ENCODE measurements around the gene DCPS.
"Not testable (repeated sequence)": the region's sequence is repeated elsewhere in the genome, so short reads cannot be mapped to it uniquely, and the experiment has no call there.

The DCPS gene

DNA sequence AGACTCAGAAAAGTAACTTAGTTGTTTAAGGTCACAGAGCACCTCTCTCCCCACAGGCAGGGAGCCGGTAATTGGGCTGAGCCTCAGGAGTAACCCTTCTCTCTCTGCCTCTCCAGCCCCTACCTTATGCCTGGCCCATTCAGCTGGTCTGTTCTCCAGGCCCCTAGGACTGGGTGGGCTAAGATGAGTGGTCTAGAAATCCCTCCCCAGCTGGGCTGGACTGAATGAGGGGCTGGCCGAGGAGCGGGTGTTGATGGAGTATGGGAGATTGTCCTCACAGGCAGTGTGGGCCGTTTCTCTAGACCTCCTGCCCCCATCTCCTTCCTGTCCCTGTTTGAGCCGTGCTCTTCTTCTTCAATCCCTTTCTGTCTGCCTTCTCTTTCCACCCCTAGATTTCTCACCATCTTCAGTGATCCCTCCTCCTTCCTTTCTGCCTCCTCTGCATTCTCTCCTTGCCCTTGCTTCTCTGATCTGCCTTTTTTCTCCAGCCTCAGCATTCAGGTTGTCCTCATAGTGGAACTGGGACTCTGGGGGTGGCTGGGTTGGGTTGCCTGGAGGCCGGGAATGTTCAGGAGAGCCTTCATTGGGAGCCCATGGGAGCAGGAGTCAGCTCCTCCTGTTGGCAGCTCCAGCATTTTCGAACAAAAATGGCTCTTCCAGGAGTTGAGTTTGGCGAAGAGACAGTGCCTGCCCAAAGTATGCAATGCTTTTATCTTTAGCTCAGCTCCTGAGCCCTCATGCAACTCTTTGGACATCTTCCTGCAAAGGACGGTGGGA lies 59.2 kb downstream of the DCPS start:
- DNase-seq = no peak

DNA sequence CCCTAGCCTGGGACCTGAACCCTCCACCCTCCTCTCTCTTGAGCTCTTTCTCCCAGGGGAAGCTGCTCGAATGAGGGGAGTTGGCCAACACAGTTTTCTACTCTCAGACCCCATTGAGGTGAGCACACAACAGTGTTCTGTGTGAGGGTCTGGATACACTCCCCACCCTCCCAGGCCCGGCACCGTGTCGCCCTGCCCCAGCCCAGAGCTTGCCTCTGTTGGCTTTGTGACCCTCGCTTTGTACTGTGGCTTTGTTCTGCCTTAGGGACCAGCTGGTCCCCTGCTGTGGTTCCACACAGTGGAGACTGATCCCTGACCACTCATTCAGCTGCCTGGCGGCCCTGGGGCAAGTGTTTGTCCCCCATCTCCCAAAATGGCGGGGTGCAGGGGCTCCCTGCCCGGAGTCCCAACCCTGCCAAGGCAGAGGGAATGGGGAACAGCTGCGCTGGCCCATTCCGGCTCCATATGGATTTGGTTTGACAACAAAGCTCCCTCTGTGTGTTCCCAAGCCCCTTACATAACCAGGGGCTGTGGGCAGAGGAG lies 59.9 kb downstream of the DCPS start:
- no peak for DNase-seq

DNA sequence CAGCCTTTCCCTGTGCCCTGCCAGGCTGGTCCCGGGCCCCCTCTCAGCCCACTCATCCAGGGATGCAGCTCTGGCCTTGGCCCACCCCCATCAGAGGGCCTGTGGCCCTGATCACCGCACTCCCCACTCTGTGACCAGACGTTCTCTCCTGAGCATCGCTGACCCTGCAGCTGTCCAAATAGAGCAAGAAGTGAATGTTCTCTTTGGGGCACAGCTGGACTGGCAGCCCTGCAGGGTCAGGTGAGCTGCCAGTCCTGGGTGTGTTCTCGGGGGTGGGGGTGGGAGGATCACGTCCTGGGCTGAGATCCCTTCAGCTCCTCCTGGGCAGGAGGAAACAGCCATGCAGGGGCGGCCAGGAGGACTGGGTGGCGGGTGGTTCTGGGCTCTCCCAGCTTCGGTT lies 60.9 kb downstream of the DCPS start:
- not testable (repeated sequence) for DNase-seq

DNA sequence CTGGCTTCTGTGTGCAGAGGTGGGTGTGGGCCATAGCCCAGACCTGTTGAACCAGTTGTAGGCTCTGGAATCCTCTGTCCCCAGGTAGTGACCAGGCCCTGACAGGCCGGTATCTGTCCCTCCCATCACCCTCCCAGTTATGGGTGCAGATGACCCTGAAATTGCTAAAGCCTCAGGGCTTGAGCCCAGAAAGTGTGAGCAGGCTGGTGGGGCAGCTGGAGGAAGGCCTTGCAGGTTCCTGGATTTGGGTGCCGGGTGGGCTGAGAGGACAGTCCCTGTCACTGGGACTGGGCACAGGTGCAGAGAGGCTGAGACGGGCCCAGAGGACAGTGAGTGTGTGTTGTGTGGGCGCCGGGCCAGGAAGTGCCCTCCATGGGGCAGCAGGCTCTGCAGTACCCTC lies 61.6 kb downstream of the DCPS start:
- DNase-seq = not testable (repeated sequence)

DNA sequence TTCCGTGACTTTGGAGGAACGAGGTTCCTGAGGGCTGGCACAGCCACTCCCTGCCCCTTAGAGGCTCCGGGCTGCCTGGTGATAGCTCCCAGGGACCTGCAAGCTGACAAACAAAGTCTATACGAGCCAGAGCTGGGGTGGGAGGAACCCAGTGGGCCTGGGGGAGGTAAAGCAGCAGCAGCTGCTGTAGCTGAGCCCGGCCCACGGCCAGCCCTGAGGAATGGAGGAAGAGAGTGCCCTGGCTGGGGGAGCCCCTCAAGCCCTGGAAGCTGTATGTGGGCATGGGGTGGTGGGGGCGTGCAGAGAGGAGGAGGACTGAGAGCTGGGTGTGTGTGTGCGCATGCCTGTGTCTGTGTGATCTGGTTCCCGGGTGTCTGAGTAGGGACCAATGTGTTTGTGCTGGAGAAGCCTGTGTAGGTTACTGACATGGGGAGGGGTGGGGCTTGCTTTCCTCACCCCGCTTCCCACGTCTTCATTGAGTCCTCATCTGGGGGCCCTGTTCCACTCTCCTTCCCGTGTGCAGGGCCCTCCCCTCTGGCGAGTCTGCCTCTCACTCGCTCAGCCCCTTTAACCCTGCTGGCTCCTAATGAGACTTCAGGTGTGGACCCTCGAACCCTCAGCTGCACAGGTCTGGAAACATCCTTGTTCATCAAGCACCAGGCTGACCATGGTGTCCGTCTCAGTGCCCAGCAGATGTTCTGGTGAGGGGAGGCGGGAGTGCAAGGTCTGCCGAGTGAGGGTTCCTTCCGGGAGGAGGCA lies 62.4 kb downstream of the DCPS start:
- no peak for DNase-seq

DNA sequence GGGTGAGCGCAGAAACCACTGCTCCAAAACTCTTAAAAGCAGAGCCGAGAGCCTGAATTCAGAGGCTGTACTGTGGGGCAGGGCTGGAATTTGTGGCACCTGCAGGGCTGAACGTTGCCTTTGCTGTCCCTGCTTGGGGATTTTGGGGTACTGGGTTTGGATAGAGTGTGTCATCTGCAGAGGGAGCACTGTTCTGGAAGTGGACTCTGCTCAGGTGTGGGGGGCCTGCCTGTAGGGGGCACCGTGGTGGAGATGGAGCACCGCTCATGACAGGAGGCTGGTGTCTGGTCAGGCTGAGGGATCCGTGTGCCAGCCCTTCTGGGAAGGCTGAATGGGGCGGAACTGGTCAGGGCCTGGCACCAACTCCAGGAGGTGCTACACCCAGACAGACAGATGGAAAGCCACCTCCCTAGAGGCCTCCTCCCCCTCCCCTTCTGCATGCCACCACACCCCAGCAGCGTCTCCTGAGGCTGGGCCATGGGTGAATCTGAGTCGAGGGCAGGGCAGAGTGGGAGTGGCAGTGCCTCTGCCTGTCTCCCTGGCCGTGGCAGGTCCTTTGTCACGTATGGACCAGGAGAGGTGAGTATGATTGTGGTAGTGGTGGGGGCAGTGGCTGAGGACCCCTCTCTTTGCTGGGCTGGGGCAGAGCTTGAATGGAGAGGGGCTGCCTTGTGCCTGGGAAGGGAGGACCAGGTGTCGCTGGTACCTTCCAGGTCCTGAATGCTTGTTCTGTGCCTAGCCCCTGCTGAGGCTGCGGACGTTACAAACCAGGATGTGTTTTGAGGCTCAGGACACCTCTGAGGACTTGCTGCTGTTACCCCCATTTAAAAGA lies 63.2 kb downstream of the DCPS start:
- not testable (repeated sequence) for DNase-seq

DNA sequence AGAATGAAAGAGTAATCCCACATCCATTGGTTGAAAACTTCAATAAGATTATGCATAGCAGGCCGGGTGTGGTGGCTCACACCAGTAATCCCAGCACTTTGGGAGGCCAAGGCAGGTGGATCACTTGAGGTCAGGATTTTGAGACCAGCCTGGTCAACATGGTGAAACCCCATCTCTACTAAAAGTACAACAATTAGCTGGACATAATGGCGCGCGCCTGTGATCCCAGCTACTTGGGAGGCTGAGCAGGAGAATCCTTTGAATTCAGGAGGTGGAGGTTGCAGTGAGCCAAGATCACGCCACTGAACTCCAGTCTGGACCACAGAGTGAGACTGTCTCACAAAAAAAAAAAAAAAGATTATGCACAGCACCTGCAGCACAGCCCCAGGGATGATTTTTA lies 63.9 kb downstream of the DCPS start:
- DNase-seq = not testable (repeated sequence)

DNA sequence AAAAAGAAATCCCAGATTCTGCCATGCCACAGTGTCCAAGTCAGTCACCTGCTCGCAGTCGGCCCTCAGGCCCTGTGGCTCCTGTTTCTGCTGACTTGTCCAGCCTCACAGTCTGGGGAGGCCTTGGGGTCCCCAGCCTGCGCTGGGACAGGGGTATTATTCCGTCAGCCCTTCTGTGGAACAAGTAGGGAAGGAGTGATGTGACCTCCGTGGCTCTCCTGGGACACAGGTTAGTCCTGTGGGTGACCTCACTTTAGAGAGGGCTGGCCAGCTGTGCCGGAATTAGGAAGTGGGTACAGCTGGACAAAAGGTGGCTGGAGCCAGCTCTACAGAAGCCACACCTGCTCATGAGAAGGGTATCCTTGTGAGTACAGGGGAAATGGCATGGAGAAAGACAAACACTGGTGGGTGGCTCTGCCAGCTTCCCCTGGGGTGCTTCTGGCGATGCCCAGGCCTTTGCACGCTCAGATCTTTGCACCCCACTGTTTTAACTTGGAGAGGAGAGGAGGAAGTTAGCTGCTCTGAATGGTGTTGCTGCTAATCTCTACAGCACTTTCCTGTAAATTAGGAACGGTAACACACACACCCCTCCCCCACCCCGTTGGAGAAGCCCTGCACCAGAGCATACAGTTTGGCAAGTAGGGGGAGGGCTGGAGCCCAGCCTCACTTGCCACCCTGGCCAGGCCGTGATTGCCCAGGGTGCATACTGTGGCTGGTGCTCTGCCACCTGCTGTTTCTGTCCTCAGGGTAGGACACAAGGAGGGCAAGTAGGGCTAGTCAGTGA lies 64.7 kb downstream of the DCPS start:
- peak; percentile 41 for DNase-seq

DNA sequence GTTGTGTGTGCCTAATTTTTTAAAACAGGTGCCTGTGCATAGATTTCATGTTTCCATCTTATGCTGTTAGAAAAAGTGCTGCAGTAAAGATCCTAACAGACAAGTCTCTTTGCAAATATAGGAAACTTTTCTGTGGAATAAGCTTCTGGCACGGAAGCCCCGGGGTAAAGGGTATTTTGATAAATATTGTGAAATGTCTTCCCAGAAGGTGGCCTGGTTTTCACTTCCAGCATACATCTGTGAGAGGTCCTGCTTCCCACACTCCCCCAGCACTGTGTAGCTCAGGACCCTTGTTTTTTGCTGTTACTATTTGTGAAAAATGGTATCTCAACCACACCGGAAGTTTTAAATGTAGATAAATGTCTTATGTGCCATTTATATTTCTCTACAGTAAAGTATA lies 66.2 kb downstream of the DCPS start:
- no peak for DNase-seq

DNA sequence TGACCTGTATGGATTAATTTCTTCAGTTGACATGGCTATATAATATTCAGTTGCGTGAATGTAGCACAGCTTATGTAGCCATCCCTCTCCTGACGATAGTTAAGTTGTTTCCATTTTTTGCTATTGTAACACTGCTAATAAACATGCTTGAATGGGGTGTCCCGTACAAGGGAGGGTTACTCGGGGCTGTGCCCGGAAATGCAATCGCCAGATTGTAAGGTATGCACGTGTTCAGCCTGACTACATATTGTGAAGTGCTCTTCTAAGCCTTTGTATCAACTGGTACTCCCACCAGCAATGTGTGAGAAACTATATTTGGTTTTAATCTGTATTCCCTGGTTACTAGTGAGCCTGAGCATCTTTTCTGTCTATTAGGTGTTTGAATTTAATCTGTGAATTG lies 67.7 kb downstream of the DCPS start:
- no peak for DNase-seq

DNA sequence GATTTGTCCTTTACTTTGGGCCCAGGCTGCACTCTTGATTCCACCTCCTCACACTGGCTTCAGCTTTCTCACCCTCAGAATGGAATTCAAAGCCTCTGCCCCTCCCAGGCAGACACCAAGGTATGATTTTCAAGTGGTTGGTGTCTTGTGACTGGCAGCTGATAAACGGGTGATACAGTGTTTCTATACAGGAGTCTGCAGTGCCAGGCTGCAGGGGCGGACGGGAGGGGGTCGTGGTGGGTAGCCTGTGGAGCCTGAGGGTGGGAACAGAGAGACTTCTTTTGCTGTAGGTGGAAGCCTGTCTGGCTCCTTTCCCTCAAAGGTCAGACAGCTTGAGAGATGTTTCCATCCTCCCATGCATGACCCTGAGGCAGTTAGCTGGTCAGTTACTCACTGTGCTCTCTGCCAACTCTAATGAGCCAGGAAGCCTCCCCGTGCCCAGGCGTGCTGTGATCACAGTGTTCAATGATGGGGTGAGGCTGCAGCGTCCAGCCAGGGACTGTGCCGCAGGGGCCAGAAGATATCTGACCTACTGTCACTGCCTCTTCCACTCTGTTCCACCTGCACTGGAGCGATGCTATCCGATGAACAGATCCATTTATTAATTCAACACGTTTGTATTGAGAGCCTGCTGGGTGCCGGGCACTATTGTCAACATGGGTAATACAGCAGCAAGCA lies 69.7 kb downstream of the DCPS start:
- DNase-seq = not testable (repeated sequence)

DNA sequence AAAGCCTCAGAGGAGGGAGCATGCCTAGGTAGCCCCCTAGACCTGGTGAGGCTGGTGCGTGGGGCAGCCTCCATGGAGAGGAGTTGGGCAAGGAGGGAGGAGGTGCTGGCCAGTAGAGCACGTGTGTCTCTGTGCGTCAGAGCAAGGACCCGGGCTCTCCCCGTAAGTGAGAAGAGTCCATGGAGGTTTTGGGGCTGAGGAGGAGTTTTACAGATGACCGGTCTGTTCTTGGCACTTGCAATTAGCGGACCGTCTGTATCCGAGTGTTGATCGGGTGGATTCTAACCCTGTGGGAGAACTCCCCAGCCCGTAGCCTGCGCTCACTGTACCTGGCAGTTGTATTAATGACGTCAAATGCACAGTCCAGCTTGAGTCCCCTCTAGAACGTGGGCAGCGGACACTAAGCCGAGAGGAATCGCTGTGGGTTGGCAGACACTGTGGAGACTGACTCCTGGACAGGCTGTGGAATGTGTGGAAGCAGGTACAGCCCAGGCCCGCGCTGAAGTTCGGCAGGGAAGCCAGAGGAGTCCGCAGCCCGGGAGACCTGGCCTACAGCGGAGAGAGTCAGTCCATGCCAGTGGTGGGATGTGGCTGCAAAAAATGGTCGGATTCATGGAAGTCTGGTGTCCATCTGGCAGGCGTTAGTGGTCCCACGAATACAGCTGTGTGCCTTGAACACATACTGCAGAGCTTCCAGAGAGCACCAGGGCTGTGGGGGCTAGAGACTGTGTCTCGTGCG lies 70.9 kb downstream of the DCPS start:
- DNase-seq = not testable (repeated sequence)

DNA sequence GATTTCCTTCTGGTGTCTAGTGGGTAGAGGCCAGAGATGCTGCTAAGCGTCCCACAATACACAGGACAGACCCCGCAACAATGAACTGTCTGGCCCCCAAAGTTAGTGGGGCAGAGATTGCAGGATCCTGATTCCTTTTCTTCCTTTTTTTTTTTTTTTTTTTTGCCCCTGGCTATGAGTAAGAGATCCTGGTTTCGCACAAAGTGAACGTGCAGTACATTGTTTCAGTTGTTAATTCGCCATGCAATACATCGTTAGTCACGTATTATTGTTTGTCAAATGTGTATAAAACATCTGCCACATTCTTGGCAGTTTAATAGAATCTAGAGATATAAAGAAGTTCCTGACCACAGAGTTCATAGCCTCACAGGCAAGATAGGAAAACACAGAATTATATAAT lies 71.9 kb downstream of the DCPS start:
- DNase-seq = no peak

DNA sequence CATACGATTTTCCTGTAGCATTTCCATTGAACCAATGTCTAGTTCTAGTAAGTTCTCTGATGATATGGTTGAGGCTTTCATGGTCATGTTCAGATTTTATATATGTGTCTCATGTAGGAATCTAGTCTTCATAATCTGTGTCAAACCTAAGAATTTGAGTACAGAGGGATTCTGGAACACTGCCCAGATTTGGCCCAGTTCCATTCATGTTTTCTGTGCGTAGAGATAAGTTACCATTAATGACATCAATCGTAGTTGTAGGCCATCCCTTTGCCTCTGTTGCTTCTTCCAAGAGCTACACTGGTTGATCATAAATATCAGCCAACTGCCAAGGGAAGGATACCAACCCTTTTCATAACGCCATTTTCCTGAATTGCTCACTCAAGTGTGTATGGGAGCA lies 74.9 kb downstream of the DCPS start:
- DNase-seq = no peak

DNA sequence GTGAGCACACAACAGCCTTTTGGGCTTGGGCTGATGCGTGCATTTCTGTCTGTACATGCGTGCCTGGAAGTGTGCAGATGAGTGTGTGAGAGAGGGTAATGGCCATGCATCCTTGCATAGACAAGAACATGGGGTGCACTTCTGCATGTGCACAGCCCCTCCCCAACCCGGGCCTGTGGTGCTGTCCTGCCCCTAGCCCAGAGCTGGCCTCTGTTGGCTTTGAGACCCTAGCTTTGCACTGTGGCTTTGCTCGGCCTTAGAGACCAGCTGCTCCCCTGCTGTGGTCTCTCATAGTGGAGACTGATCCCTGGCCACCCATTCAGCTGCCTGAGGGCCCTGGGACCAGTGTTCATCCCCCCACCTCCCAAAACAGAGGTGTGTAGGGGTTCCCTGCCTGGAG lies 77.0 kb downstream of the DCPS start:
- DNase-seq = no peak

DNA sequence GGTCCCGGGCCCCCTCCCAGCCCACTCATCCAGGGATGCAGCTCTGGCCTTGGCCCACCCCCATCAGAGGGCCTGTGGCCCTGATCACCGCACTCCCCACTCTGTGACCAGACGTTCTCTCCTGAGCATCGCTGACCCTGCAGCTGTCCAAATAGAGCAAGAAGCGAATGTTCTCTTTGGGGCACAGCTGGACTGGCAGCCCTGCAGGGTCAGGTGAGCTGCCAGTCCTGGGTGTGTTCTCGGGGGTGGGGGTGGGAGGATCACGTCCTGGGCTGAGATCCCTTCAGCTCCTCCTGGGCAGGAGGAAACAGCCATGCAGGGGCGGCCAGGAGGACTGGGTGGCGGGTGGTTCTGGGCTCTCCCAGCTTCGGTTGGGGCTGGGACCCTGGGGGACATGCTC lies 78.1 kb downstream of the DCPS start:
- DNase-seq = not testable (repeated sequence)

DNA sequence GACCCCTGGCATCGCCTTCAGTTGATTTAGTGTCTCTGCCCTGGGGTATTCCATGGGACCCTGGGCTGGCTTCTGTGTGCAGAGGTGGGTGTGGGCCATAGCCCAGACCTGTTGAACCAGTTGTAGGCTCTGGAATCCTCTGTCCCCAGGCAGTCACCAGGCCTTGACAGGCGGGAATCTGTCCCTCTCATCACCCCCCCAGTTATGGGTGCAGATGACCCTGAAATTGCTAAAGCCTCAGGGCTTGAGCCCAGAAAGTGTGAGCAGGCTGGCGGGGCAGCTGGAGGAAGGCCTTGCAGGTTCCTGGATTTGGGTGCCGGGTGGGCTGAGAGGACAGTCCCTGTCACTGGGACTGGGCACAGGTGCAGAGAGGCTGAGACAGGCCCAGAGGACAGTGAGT lies 78.8 kb downstream of the DCPS start:
- not testable (repeated sequence) for DNase-seq

DNA sequence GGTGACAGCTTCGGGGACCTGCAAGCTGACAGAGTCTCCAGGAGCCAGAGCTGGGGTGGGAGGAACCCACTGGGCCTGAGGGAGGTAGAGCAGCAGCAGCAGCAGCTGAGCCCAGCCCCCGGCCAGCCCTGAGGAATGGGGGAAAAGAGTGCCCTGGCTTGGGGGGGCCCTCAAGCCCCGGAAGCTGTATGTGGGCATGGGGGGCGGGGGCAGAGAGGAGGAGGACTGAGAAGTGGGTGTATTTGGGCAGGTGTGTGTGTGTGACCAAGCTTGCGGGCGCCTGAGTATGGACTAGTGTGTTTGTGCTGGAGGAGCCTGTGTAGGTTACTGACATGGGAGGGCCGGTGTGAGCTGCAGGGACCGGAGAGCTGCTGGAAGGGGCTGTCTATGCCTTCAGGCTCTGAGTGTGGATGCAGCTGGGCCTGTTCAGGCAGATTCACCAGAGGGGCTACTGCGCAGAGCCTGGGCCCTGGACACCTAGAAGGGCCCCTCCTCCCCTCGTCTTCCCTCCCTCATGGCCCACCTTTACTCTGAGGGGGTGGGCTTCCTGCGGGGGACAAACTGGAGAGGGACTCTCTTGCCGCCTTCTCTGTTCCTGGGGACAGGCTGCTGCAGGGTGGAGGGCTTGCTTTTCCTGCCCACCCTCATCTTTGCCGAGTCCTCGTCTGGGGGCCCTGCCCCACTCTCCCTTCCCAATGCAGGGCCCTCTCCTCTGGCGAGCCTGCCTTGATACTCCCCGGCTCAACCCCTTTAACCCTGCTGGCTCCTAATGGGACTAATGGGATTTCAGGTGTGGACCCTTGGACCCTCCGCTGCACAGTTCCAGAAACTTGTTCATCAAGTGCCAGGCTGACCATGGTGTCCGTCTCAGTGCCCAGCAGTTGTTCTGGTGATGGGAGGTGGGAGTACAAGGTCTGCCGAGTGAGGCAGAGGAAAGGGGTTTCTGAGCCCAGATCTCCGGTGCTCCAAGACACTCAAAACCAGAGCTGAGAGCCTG lies 79.8 kb downstream of the DCPS start:
- no peak for DNase-seq

DNA sequence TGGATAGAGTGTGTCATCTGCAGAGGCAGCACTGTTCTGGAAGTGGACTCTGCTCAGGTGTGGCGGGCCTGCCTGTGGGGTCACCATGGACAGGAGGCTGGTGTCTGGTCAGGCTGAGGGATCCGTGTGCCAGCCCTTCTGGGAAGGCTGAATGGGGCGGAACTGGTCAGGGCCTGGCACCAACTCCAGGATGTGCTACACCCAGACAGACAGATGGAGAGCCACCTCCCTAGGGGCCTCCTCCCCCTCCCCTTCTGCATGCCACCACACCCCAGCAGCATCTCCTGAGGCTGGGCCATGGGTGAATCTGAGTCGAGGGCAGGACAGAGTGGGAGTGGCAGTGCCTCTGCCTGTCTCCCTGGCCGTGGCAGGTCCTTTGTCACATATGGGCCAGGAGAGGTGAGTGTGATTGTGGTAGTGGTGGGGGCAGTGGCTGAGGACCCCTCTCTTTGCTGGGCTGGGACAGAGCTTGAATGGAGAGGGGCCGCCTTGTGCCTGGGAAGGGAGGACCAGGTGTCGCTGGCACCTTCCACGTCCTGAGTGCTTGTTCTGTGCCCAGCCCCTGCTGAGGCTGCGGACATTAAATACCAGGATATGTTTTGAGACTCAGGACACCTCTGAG lies 80.7 kb downstream of the DCPS start:
- DNase-seq = no peak
